Astrocyte of the cerebellum (primary cell): ENCODE measurements around the gene PFN1.
"Not testable (repeated sequence)": the region's sequence is repeated elsewhere in the genome, so short reads cannot be mapped to it uniquely, and the experiment has no call there.

Experiments used
- DNase-seq: peaks from one replicate; pipeline ENCODE4 v3.0.0-alpha.2; 2011; ENCODE audit warnings: low read depth
- H3K4me3 ChIP-seq: 2 replicates; pipeline ENCODE4 v1.5.1; 2011; ENCODE audit warnings: mild to moderate bottlenecking, low read depth, low read length, moderate library complexity
- in situ Hi-C: cut with HindIII; loops from 2 replicates; pipeline ENCODE4 v1.10.0; 2017; ENCODE audit warnings: low sequenced_read_pairs
- TF ChIP-seq, protein P1 (sequence below): IDR thresholded peaks from 2 replicates; pipeline ENCODE4 v1.5.1; 2012; ENCODE audit warnings: low read length, low read depth, moderate library complexity, mild to moderate bottlenecking; ENCODE audit errors: missing control alignments

Gene PFN1

DNA sequence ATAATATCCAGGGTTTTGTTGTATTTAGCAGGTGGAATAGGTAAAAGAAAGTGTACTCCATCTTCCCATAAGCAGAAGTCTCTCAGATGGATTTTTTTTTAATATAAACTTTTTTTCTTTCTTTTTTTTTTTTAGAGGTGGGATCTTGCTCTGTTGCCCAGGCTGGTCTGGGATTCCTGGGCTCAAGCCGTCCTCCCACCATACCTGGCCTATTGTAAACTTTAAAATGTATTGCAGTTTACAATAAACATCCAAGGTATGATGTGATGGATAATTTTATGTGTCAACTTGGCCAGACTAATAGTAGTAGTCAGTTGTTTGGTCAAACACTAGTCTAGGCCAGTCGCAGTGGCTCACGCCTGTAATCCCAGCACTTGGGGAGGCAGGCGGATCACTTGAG is 27.0 kb downstream of the PFN1 start:
- H3K4me3 ChIP-seq = no peak overlapping the region
- in situ Hi-C loops = no loop called here
- DNase-seq = no peak
- TF ChIP-seq, protein P1, sequence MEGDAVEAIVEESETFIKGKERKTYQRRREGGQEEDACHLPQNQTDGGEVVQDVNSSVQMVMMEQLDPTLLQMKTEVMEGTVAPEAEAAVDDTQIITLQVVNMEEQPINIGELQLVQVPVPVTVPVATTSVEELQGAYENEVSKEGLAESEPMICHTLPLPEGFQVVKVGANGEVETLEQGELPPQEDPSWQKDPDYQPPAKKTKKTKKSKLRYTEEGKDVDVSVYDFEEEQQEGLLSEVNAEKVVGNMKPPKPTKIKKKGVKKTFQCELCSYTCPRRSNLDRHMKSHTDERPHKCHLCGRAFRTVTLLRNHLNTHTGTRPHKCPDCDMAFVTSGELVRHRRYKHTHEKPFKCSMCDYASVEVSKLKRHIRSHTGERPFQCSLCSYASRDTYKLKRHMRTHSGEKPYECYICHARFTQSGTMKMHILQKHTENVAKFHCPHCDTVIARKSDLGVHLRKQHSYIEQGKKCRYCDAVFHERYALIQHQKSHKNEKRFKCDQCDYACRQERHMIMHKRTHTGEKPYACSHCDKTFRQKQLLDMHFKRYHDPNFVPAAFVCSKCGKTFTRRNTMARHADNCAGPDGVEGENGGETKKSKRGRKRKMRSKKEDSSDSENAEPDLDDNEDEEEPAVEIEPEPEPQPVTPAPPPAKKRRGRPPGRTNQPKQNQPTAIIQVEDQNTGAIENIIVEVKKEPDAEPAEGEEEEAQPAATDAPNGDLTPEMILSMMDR = no peak

DNA sequence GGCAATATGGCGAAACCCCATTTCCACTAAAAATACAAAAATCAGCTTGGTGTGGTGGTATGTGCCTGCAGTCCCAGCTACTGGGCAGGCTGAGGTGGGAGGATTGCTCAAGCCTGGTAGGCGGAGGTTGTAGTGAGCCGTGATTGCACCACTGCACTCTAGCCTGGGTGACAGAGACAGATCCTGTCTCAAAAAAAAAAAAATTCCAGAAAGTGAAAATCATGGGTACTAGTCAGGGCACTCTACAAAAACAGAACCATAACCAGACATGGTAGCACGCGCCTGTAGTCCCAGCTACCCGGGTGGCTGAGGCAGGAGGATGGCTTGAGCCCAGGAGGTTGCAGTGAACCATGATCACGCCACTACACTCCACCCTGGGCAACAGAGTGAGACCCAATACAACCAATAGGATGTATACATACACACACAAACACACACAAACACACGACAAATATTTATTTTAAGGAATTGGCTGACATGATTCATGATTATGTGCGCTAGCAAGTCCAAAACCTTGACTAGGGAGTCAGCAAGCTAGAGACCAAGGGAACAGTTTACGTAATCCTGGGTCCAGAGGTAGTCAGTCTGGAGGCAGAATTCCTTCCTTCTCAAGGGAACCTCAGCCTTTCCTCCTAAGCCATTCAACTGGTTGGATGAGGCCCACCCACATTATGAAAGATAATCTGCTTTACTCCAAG is 27.8 kb downstream of the PFN1 start:
- no peak for DNase-seq
- H3K4me3 ChIP-seq = no peak overlapping the region
- TF ChIP-seq, protein P1 = no peak
- in situ Hi-C loops = no loop called here

DNA sequence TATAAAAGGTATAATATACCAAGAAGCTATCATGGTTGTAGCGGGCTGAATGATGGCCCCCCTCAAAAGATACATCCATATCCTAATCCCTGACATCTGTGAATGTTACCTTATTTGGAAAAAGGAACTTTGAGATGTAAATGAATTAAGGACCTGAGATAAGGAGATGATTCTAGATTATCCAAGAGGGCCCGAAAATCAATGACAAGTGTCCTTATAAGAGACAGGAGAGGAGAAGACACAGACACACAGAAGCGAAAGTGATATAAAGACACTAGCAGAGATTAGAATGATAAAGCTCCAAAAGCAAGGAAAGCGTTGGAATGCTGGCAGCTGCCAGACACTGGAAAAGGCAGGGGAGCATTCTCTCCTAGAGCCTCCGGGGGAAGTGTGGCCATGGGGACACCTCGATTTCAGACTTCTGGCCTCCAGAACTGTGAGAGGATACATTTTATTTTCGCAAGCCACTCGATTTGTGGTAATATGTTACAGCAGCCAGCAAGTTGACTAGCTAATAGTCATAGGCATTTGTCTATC is 28.8 kb downstream of the PFN1 start:
- in situ Hi-C loops = no loop called here
- TF ChIP-seq, protein P1 = no peak
- no peak for DNase-seq
- H3K4me3 ChIP-seq = no peak overlapping the region

DNA sequence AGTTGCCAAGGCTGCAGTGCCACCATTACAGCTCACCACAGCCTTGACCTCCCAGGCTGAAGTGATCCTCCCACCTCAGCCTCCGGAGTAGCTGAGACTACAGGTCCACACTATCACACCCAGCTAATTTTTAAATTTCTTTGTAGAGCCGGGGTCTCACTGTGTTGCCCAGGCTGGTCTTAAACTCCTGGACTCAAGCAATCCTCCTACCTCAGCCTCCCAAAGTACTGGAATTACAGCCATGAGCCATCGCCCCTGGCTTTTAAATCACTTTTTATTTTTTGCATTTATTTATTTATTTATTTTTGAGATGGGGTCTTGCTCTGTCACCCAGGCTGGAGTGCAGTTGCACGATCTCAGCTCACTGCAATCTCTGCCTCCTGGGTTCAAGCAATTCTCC is 33.8 kb downstream of the PFN1 start:
- DNase-seq, in situ Hi-C loops: not testable (repeated sequence)

DNA sequence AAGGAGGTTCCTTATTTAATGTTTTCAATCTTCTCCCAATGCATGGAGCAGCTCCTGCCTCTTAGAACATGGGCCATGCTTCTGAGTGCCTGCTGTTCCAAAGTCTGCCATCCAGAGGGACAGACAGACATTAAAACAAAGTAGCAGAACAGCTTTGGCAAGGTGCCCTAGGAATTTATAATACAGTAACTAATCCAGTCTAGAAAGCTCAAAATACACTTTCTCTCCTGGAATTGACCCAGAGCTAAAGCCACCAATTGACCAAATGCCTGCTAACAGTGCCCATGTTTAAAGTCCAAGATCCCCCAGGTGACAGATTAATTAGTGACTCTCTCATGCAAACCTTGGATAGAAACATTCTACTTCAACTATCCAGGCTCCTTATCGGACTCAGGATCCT is 34.3 kb downstream of the PFN1 start:
- H3K4me3 ChIP-seq = no peak overlapping the region
- TF ChIP-seq, protein P1 = no peak
- in situ Hi-C loops = no loop called here
- DNase-seq = no peak

More for the DNA sequence above, 33.8 kb downstream of the PFN1 start:
- H3K4me3 ChIP-seq = not testable (repeated sequence)

DNA sequence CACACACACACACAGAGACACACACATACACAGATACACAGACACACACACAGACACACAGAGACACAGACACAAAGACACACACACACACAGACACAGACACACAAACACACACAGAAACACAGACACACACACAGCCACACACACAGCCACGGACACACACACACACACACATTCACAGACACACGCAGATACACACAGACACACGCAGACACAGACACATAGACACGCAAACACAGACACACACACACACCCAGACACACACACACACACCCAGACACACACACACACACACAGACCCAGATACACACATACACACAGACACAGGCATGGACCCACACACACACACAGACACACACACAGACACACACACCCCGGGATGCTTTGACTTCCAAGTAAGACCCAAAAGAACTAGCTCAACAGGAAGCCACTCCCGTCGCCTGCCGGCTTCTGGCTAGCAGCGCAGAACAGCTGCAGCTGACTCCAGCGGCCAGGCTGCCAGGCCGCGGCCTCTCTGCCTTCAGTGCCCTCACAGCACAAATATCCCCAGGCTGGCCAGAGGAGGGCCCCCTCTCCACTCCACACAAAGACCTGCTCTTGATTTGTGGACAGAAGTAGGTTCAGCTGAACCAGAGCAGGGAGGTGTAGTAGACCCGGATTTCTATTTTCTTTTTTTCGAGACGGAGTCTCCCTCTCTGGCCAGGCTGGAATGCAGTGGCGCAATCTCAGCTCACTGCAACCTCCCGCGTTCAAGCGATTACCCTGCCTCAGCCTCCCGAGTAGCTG is 39.4 kb downstream of the PFN1 start:
- H3K4me3 ChIP-seq = no peak overlapping the region

More for the DNA sequence above, 39.4 kb downstream of the PFN1 start:
- TF ChIP-seq, protein P1 = peak; percentile 89
- in situ Hi-C loops = no loop called here
- DNase-seq = peak; percentile 73
